IPS-20b (cell line): ENCODE measurements around the gene POFUT1.
A peak's percentile ranks its signal among the peaks of the same experiment; 100 is the strongest.
"Not testable (repeated sequence)": the region's sequence is repeated elsewhere in the genome, so short reads cannot be mapped to it uniquely, and the experiment has no call there.

Source experiments
- H3K27ac ChIP-seq: one replicate; pipeline ENCODE4 v1.5.1; 2013; ENCODE audit warnings: low read length
- H3K27me3 ChIP-seq: 2 replicates; pipeline ENCODE4 v1.6.1; 2013; ENCODE audit warnings: mild to moderate bottlenecking, low read length, inconsistent platforms; ENCODE audit not compliant: insufficient read depth
- H3K36me3 ChIP-seq: 2 replicates; pipeline ENCODE4 v1.6.1; 2013; ENCODE audit warnings: low read depth, mild to moderate bottlenecking, inconsistent platforms, low read length, moderate library complexity; ENCODE audit not compliant: insufficient read depth
- H3K4me1 ChIP-seq: 2 replicates; pipeline ENCODE4 v1.6.1; 2013; ENCODE audit warnings: mild to moderate bottlenecking, control low read depth, inconsistent platforms, low read length, moderate library complexity; ENCODE audit not compliant: insufficient read depth
- H3K4me3 ChIP-seq: 2 replicates; pipeline ENCODE4 v1.5.1; 2013; ENCODE audit warnings: mild to moderate bottlenecking, low read length, inconsistent platforms
- H3K9ac ChIP-seq: 2 replicates; pipeline ENCODE4 v1.6.1; 2013; ENCODE audit warnings: low read depth, mild to moderate bottlenecking, inconsistent platforms, low read length, moderate library complexity
- H3K9me3 ChIP-seq: 2 replicates; pipeline ENCODE4 v1.6.1; 2013; ENCODE audit warnings: mild to moderate bottlenecking, low read depth, low read length, inconsistent platforms; ENCODE audit not compliant: insufficient read depth

The POFUT1 gene

DNA sequence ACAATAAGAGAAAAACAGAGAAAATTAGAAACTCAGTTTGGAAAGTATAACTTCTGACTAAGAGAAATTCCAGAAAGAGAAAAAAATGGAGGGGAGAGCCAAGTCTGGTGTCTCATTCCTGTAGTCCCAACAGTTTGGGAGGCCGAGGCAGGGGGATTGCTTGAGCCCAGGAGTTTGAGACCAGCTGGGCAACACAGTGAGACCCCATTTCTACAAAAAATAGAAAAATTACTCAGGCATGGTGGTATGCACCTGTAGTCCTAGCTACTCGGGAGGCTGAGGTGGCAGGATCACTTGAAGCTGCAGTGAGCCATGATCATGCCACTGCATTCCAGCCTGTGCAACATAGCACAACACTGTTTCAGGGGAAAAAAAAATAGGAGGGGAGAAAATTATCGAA is 66.7 kb downstream of the POFUT1 start:
- Histone ChIP-seq H3K9ac (no peak overlapping the region), H3K4me1 (no peaks in the 10 kb centered on the region), H3K27me3 (peaks cover 6% of the 10 kb centered on the region; the same call in 1 of the 2 replicates), H3K27ac (no peak overlapping the region), H3K4me3 (no peak overlapping the region), H3K36me3 (no peaks in the 10 kb centered on the region), H3K9me3 (no peaks in the 10 kb centered on the region)

DNA sequence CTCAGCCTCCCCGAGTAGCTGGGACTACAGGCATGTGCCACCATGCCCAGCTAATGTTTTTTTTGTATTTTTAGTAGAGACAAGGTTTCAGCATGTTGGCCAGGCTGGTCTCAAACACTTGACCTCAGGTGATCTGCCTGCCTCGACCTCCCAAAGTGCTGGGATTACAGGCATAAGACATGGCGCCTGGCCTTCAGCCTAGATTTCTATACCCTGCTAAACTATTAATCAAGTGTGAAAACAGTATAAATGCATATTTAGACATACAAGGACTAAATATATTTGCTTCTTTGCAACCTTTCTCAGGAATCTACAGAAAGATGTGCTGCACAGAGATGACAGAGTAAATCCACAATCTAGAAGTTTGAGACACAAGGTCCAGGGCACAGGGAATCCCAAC is 67.5 kb downstream of the POFUT1 start:
- not testable (repeated sequence) for H3K9me3 ChIP-seq, H3K27me3 ChIP-seq, H3K4me1 ChIP-seq, H3K36me3 ChIP-seq, H3K9ac ChIP-seq, H3K27ac ChIP-seq, H3K4me3 ChIP-seq

DNA sequence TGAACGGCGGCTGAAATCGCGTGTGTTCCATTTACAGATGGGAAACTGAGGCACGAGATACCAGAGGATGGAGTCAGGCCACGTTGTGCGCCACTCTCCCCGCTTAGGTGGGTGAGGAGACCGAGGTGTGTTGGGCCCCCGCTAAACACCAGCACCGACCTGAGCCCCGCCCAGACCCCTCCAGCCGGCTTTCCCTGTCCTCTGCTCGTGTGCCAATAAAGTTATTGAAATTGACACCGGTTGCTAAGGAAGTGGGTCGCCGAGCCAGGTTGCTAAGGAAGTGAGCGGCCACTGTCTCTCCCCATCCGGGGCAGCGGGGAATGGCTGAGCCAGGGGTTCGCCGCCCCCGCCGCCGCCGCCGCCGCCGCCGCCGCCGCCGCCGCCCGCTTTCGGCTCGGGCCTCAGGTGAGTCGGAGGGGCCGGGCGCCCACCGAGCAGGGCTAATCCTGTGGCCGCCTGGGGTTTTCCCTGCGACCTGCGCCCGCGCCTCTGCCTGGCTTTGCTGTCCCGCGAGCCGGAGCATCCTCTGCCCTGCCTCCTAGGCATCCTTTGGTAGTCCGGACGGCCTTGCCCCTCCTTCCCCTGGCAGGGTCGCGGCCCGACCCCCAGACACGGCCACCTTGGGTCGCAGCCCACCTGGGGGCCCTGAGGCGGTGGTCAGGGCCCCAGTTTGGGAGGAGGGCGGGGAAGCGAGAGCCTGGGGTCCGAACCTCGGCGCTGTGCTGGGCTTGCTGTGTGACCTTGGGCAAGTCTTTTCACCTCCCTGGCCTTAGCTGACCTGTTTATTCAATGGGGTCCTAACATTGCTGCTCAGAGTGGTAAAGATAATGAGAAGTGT is 69.9 kb downstream of the POFUT1 start, which contains the start of gene KIF3B:
Gene KIF3B (plus strand): TSS at position 291 of the 838 bp plus-strand sequence. CDS start 32,127 bp downstream, outside the sequence.
- H3K9me3 ChIP-seq = no peaks in the 10 kb centered on the region
- no peaks in the 10 kb centered on the region for H3K4me1 ChIP-seq
- no peak within 1 kb of the TSS for H3K27ac ChIP-seq
- H3K36me3 ChIP-seq = 0 out of 2 replicates have a peak, but pooled peaks cover 6% of the 10 kb centered on the region
- peak within 1 kb of the TSS; percentile 77 for H3K4me3 ChIP-seq
- peak within 1 kb of the TSS; percentile 69; the same call in 1 of the 2 replicates for H3K9ac ChIP-seq
- H3K27me3 ChIP-seq = 0 out of 2 replicates have a peak, but pooled peaks cover 6% of the 10 kb centered on the region

DNA sequence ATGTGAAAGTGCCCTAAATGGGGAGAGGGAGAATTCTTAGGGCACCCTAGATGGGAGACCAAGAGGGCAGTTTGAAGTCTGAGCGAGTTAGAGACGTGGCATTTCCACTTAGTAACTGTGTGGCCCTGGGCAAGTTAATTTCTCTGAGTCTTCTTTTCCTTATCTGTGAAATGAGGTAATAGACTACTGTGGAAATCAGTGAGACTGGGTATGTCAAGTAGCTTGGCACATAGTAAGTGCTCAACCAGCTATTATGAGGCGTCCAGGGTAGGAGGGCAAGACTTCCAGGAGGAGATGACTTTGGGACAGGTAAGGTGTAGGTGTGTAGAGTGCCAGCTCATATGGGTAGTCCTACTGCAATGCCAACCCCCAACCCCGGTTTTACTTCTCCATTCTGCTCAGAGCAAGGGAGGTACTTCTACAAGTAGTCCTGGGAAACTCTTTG is 70.5 kb downstream of the POFUT1 start:
- Histone ChIP-seq H3K4me3 (peak overlapping the region; percentile 77), H3K9ac (peak overlapping the region; percentile 45; the same call in 1 of the 2 replicates), H3K4me1 (no peaks in the 10 kb centered on the region), H3K9me3 (no peaks in the 10 kb centered on the region), H3K27me3 (0 out of 2 replicates have a peak, but pooled peaks cover 2% of the 10 kb centered on the region), H3K27ac (no peak overlapping the region), H3K36me3 (0 out of 2 replicates have a peak, but pooled peaks cover 6% of the 10 kb centered on the region)

DNA sequence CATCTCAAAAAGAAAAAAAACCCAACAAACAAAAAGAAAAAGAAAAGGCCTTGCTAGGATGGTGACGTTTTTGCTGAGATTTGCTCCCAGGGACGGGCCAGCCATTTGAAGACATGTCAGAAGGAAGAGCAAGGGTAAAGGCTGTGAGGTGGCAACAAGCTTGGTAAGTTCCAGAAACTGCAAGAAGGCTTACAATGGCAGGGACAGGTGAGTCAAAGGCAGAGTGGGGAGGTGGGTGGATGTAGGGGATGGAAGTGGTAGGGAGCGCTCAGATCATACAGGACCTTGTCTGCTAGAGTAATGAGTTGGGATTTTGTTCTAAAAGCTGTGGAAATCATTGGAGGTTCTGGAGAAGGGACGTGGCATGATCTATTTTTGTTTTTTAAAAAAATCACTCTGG is 74.0 kb downstream of the POFUT1 start:
- H3K4me3 ChIP-seq = no peak overlapping the region
- H3K27ac ChIP-seq = no peak overlapping the region
- no peak overlapping the region for H3K9ac ChIP-seq

DNA sequence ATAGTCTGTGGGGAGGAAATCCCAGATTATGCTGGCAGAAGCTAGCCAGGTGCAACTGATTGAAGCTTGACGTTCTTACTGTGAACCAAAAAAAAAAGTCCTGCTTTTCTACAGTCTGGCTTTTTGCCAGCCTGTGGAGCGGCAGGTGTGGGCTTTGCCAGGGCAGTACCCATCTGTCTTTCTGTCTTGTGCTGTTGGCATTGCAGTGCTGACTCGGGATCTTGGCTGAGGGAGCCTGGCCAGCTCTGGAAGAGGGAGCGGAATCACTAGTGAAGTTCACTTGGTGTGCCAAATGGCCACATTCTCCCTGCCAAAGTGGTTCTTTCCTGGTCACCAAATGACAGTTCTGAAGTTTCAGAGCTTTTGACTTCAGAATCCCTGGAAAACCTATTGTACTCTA is 74.8 kb downstream of the POFUT1 start:
- Histone ChIP-seq H3K9me3 (no peaks in the 10 kb centered on the region), H3K27ac (no peak overlapping the region), H3K27me3 (no peaks in the 10 kb centered on the region), H3K36me3 (0 out of 2 replicates have a peak, but pooled peaks cover 6% of the 10 kb centered on the region), H3K9ac (no peak overlapping the region), H3K4me3 (no peak overlapping the region), H3K4me1 (no peaks in the 10 kb centered on the region)

More for the DNA sequence above, 74.0 kb downstream of the POFUT1 start:
- Histone ChIP-seq H3K4me1 (no peaks in the 10 kb centered on the region), H3K9me3 (no peaks in the 10 kb centered on the region), H3K27me3 (no peaks in the 10 kb centered on the region), H3K36me3 (0 out of 2 replicates have a peak, but pooled peaks cover 6% of the 10 kb centered on the region)

DNA sequence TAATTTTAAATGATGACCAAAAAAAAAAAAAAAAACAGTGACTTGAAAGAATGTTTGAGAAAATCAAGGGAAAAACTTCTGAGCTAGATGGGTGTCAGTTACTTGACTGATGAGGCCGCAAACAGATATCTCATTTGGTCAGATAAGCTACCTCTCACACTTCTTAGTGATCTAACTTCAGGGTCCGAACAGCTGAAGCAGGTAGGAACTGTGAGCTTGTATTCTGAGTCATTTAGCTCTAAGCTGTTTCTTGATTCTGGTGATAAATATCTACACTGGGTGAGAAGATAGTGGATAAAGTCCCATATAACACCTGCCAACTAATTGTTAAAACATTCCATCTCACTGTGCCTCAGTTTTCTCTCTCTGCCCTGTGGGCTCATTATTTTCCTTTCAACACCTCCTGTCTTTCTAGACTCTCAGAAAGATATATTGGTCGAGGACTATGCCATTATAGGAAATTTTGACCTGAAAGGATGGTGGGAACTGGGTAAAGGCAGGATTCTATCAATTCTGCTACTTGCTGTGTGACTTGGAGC is 77.5 kb downstream of the POFUT1 start:
- no peaks in the 10 kb centered on the region for H3K4me1 ChIP-seq
- no peak overlapping the region for H3K4me3 ChIP-seq
- H3K9me3 ChIP-seq = no peaks in the 10 kb centered on the region
- no peak overlapping the region for H3K27ac ChIP-seq
- no peaks in the 10 kb centered on the region for H3K27me3 ChIP-seq
- H3K36me3 ChIP-seq = 0 out of 2 replicates have a peak, but pooled peaks cover 6% of the 10 kb centered on the region
- no peak overlapping the region for H3K9ac ChIP-seq

DNA sequence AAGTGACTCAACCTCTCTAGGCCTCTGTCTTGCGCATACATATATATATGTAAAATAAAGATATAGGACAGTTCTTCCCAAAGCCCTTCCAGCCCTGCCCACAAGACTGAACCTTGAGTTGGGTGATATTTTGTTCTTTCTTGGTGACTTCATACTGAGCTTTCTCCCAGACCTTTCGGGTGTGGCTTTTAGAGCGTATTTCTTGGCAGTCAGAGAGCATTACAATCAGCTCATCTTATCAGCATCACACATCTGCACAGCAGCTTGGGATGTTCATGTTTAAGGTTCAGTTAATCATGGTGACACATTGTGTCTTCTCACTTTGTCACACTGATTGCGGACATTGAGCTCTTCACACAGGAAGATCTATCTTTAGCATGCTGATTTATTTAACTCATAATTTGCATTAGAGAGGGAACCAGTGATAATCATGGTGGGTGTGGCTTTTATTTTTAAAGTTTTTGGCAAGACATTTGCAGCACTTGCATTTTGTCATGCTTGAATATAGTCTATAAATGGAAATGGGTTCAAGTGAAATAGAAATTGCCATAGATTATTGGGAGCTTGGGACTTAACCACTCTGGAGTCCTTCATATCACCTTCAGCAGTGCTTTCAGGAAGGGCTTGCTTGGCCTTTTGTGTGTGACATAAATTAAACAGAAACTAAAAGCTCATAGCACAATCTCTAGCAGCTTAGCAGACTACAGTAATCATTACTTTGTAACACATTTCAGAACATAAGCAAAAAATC is 78.1 kb downstream of the POFUT1 start:
- Histone ChIP-seq H3K9me3 (no peaks in the 10 kb centered on the region), H3K4me1 (no peaks in the 10 kb centered on the region), H3K27ac (no peak overlapping the region), H3K9ac (no peak overlapping the region), H3K27me3 (no peaks in the 10 kb centered on the region), H3K4me3 (no peak overlapping the region), H3K36me3 (0 out of 2 replicates have a peak, but pooled peaks cover 6% of the 10 kb centered on the region)

DNA sequence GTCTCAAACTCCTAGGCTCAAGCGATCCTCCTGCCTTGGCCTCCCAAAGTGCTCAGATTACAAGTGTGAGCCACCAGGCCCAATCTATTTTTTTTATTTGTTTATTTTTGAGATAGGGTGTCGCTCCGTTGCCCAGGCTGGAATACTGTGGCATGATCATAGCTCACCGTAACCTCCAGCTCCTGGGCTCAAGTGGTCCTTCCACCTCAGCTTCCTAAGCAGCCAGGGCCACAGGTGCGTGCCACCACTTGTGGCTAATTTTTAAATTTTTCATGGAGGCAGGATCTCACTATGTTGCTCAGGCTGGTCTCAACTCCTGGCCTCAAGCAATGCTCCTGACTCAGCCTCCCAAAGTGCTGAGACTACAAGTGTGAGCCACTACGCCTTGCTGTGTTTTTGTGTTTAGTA is 79.6 kb downstream of the POFUT1 start:
- no peaks in the 10 kb centered on the region for H3K4me1 ChIP-seq
- no peaks in the 10 kb centered on the region for H3K9me3 ChIP-seq
- no peak overlapping the region for H3K27ac ChIP-seq
- H3K4me3 ChIP-seq = no peak overlapping the region
- no peak overlapping the region for H3K9ac ChIP-seq
- no peaks in the 10 kb centered on the region for H3K27me3 ChIP-seq
- no peaks in the 10 kb centered on the region for H3K36me3 ChIP-seq
